Measurements from ENCODE around the gene SLC37A4.

GRCh38 chr11:119056421-119056999, 25.8 kb upstream of the SLC37A4 start:
- TF ChIP-seq CTCF (conservative IDR thresholded peaks at IDR 0.05 in 1 of 2, IDR thresholded peaks at IDR 0.05 in 1 of 2; ENCODE audit: extremely low read depth in 1 of 2, insufficient read depth in 1 of 2, low read depth in 1 of 2, low read length in 2 of 2) (no peak), EZH2 (IDR thresholded peaks at IDR 0.05; ENCODE audit: borderline replicate concordance, low read length) (no peak)

All from mammary epithelial cell (primary cell).